ENCODE results near the gene RPS25.

- no peak for TF ChIP-seq CTCF (IDR thresholded peaks at IDR 0.05; ENCODE audit: low read length)
- TF ChIP-seq EZH2 (IDR thresholded peaks at IDR 0.05; ENCODE audit: borderline replicate concordance, low read length) = no peak
Observed at GRCh38 chr11:119054418-119054817, 36.3 kb upstream of the RPS25 start.

All from OCI-LY1 (cell line).